ENCODE results near the gene GADD45GIP1. TPM values are rescaled to one million over a fixed set of nuclear protein-coding genes. Genes with fewer than 3 reads are reported as not detected.
"Not testable (repeated sequence)": the region's sequence is repeated elsewhere in the genome, so short reads cannot be mapped to it uniquely, and the experiment has no call there.

Gene GADD45GIP1
- total RNA-seq, 2 donors from 2014 or later, result 16.1 to 41.9 TPM

GRCh38 chr19:12924621-12925310 lies 32.3 kb downstream of the GADD45GIP1 start:
- Histone ChIP-seq H3K36me3 (peaks cover 11% of the 10 kb centered on the region), H3K27ac (no peak overlapping the region), H3K4me3 (no peak overlapping the region), H3K27me3 (no peaks in the 10 kb centered on the region), H3K4me1 (no peaks in the 10 kb centered on the region), H3K9ac (ENCODE audit: low read depth in 2 of 2, low read length in 2 of 2) (no peak overlapping the region), H3K9me3 (no peaks in the 10 kb centered on the region)
- intact Hi-C loops (cut with DNase I), result no loop called here
- TF ChIP-seq, protein P1, sequence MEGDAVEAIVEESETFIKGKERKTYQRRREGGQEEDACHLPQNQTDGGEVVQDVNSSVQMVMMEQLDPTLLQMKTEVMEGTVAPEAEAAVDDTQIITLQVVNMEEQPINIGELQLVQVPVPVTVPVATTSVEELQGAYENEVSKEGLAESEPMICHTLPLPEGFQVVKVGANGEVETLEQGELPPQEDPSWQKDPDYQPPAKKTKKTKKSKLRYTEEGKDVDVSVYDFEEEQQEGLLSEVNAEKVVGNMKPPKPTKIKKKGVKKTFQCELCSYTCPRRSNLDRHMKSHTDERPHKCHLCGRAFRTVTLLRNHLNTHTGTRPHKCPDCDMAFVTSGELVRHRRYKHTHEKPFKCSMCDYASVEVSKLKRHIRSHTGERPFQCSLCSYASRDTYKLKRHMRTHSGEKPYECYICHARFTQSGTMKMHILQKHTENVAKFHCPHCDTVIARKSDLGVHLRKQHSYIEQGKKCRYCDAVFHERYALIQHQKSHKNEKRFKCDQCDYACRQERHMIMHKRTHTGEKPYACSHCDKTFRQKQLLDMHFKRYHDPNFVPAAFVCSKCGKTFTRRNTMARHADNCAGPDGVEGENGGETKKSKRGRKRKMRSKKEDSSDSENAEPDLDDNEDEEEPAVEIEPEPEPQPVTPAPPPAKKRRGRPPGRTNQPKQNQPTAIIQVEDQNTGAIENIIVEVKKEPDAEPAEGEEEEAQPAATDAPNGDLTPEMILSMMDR (IDR thresholded peaks at IDR 0.05), result no peak
- no peak for DNase-seq

DNA sequence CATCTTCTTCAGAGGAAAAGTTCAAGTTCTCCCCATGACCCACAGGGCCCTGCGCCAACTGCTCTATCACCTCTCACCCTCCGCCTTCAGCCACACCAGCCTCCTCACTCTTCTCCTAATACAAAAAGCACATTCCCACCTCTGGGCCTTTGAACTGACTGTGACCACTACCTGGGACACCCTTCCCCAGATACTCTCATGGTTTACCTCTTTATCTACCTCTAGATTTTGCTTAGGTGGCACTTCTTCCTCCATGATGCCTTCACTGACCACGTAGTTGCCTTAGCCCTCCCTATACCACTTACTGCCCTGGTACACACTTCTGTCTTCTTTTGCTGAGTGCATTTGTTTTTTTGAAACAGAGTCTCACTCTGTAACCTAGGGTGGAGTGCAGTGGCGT lies 34.1 kb downstream of the GADD45GIP1 start:
- intact Hi-C loops (cut with DNase I), result no loop called here
- Histone ChIP-seq H3K36me3 (peaks cover 11% of the 10 kb centered on the region), H3K9me3 (no peaks in the 10 kb centered on the region), H3K27me3 (no peaks in the 10 kb centered on the region), H3K27ac (no peak overlapping the region), H3K4me1 (no peaks in the 10 kb centered on the region), H3K9ac (ENCODE audit: low read depth in 2 of 2, low read length in 2 of 2) (no peak overlapping the region), H3K4me3 (no peak overlapping the region)
- no peak for DNase-seq
- TF ChIP-seq, protein P1 (IDR thresholded peaks at IDR 0.05), result no peak

GRCh38 chr19:12921047-12921446 lies 36.0 kb downstream of the GADD45GIP1 start:
- Histone ChIP-seq H3K4me1 (no peaks in the 10 kb centered on the region), H3K9me3 (no peaks in the 10 kb centered on the region), H3K4me3 (no peak overlapping the region), H3K9ac (ENCODE audit: low read depth in 2 of 2, low read length in 2 of 2) (no peak overlapping the region), H3K36me3 (peaks cover 11% of the 10 kb centered on the region), H3K27me3 (no peaks in the 10 kb centered on the region), H3K27ac (no peak overlapping the region)
- peak; percentile 25 for DNase-seq
- TF ChIP-seq, protein P1 (IDR thresholded peaks at IDR 0.05), result no peak
- intact Hi-C loops (cut with DNase I), result no loop called here

DNA sequence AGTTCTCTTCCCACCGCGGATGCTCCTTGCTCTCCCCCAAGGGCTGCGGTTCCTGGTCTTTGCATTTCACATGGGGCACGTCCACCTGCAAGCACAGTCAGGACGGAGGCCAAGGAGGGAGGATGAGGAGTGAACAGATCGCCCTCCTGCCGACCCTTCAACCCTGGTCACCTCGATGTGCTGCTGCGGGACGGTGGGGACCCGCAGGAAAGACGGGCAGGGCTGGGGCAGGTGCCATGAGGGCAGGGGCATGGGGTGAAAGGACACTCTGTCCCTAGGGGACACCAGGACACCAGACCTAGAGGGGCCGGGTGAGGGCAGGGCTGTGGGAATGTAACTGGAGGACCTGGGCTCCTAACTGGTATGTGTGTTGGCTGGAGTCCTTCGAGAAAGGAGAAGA lies 38.8 kb downstream of the GADD45GIP1 start:
- Histone ChIP-seq H3K4me1 (no peaks in the 10 kb centered on the region), H3K4me3 (no peak overlapping the region), H3K9me3 (no peaks in the 10 kb centered on the region), H3K27ac (no peak overlapping the region), H3K27me3 (no peaks in the 10 kb centered on the region), H3K36me3 (peaks cover 6% of the 10 kb centered on the region), H3K9ac (ENCODE audit: low read depth in 2 of 2, low read length in 2 of 2) (no peak overlapping the region)
- no peak for DNase-seq
- TF ChIP-seq, protein P1 (IDR thresholded peaks at IDR 0.05), result no peak
- intact Hi-C loops (cut with DNase I), result loop anchor here (2.0 kb wide), 1 partner anchor 27 kb away; the partner anchor contains the start of gene RAD23A

- H3K9me3 ChIP-seq; DNase-seq; H3K9ac ChIP-seq (ENCODE audit: low read depth in 2 of 2, low read length in 2 of 2); H3K27ac ChIP-seq; H3K4me1 ChIP-seq; H3K4me3 ChIP-seq; intact Hi-C loops (cut with DNase I); H3K36me3 ChIP-seq; H3K27me3 ChIP-seq: not testable (repeated sequence)
Measured at GRCh38 chr19:12915860-12916259, 41.2 kb downstream of the GADD45GIP1 start.

Measured in colonic mucosa (tissue), 4 donors.